Spleen (tissue), 11 donors: ENCODE results near the gene PLA2G6. TPM values are rescaled to one million over a fixed set of nuclear protein-coding genes. Genes with fewer than 3 reads are reported as not detected.

Experiments used
- DNase-seq: peaks from one replicate; pipeline ENCODE4 v3.0.0-alpha.2; 2020
- H3K27ac ChIP-seq, 8 donors: fragments of 200-600 bp; sonication (generic) in 7 of 8; 1 replicate in 4 of 8; 2 replicates in 4 of 8; pipeline versions ENCODE4 v1.5.0 to v1.8.0; 2016 to 2021; ENCODE audit warnings: inconsistent platforms in 4 of 8, mild to moderate bottlenecking in 4 of 8, moderate library complexity in 1 of 8
- H3K27me3 ChIP-seq, 7 donors: fragments of 200-600 bp; sonication (generic) in 6 of 7; replicated peaks in 1 of 7; 1 replicate in 4 of 7; 2 replicates in 3 of 7; pipeline versions ENCODE4 v1.5.0 to v1.8.0; 2016 to 2021; ENCODE audit warnings: inconsistent platforms in 3 of 7, mild to moderate bottlenecking in 1 of 7
- H3K36me3 ChIP-seq, 6 donors: fragments of 200-600 bp; sonication (generic) in 5 of 6; 1 replicate in 4 of 6; 2 replicates in 2 of 6; pipeline versions ENCODE4 v1.5.0 to v1.8.0; 2016 to 2021; ENCODE audit warnings: inconsistent platforms in 2 of 6
- H3K4me1 ChIP-seq, 6 donors: fragments of 200-600 bp; sonication (generic) in 5 of 6; 1 replicate in 3 of 6; 2 replicates in 3 of 6; pipeline versions ENCODE4 v1.5.0 to v1.8.0; 2016 to 2021; ENCODE audit warnings: inconsistent platforms in 3 of 6
- H3K4me3 ChIP-seq, 8 donors: fragments of 200-600 bp; sonication (generic) in 7 of 8; 1 replicate in 4 of 8; 2 replicates in 4 of 8; pipeline versions ENCODE4 v1.5.0 to v1.8.0; 2016 to 2021; ENCODE audit warnings: inconsistent platforms in 4 of 8, mild to moderate bottlenecking in 4 of 8, moderate library complexity in 2 of 8
- H3K9me3 ChIP-seq, 8 donors: fragments of 200-600 bp; sonication (generic) in 7 of 8; 1 replicate in 4 of 8; 2 replicates in 4 of 8; pipeline versions ENCODE4 v1.5.0 to v1.8.0; 2016 to 2021; ENCODE audit warnings: inconsistent platforms in 4 of 8
- CTCF ChIP-seq, 11 experiments: fragments of 200-600 bp in 7 of 11; fragments of 450-650 bp in 4 of 11; sonication (generic) in 4 of 11; IDR thresholded peaks in 8 of 11; conservative IDR thresholded peaks in 3 of 11; 1 replicate in 7 of 11; 2 replicates in 4 of 11; pipeline versions ENCODE4 v1.4.0 to v1.8.0; 2016 to 2021; ENCODE audit warnings: antibody characterized with exemption in 11 of 11, inconsistent platforms in 4 of 11, mild to moderate bottlenecking in 1 of 11
- POLR2A ChIP-seq, 3 donors: fragments of 450-650 bp; IDR thresholded peaks; one replicate each; pipeline ENCODE4 v1.5.1; 2017; ENCODE audit warnings: antibody characterized with exemption in 3 of 3, mild to moderate bottlenecking in 1 of 3
- POLR2AphosphoS5 ChIP-seq, 3 donors: sonication (generic); formaldehyde crosslinking; IDR thresholded peaks; one replicate each; pipeline ENCODE4 v1.5.1; 2017; ENCODE audit warnings: antibody characterized with exemption in 3 of 3
- WGBS, 5 donors: extraction: QIAGEN DNeasy Blood & Tissue Kit in 3 of 5; methylation state at CpG; one replicate each; pipeline versions ENCODE4 v1.1.5 to v1.1.7; 2013 to 2018; 5-methylcytosine and 5-hydroxymethylcytosine counted together
- intact Hi-C: fragments of 100-400 bp; cut with DNase I; formaldehyde crosslinking; loops from one replicate; pipeline ENCODE4 v1.15.0; 2023; ENCODE audit warnings: low total_unique reads
- polyA plus RNA-seq, 3 donors: library from polyadenylated mRNA; stranded (reverse); fragments of 200-250 nt; gene quantifications; one replicate each; pipeline ENCODE4 v1.2.1, GENCODE V29; 2013
- total RNA-seq, 7 donors: library from RNA; depleted of rRNA in 3 of 7; stranded (reverse); fragments of >200 nt in 3 of 7; fragmentation: NEBNext Ultra II Directional in 4 of 7; extraction: Animal tissue kit (Norgen Biotek cat#: 25700) in 4 of 7; gene quantifications; one replicate each; pipeline versions ENCODE4 v1.1.0 to v1.2.1, GENCODE V29; 2016 to 2021
- donor health status: healthy with polysubstance abuse.
- donor health status: DM: no; HTN: no; CAD: no; lungs with moderate emphysema.
- donor health status: DM: no; HTN: no; CAD: no.
- donor health status: Bipolar disorder and iron deficiency.
- donor health status: healthy.
- donor health status: DM: no; HTN: no; CAD: no.
- donor health status: DM: yes; HTN: yes; CAD: no.

Gene PLA2G6
- total and polyA plus RNA-seq, 10 donors: 18.1 to 60.9 (median 55.8) TPM

- no peak overlapping the region for H3K27ac ChIP-seq
- H3K4me1 ChIP-seq: peaks cover 0 to 12% (median 0%) of the 10 kb centered on the region in 6 donors
- no peaks in the 10 kb centered on the region for H3K9me3 ChIP-seq
- H3K36me3 ChIP-seq: peaks cover 0 to 97% (median 35%) of the 10 kb centered on the region in 6 donors
- no peak for TF ChIP-seq CTCF (IDR thresholded peaks at IDR 0.05 in 8 of 11, conservative IDR thresholded peaks at IDR 0.05 in 3 of 11)
- no peak for TF ChIP-seq POLR2A (IDR thresholded peaks at IDR 0.05)
- TF ChIP-seq POLR2AphosphoS5 (IDR thresholded peaks at IDR 0.05): no peak
- WGBS, 5 donors: 93 to 100% (median 98%) methylated on average over 3 to 4 of the region's 4 CpGs
- DNase-seq: peak; percentile 32
- no peaks in the 10 kb centered on the region for H3K27me3 ChIP-seq
- no peak overlapping the region for H3K4me3 ChIP-seq
- intact Hi-C loops: no loop called here
Observed at GRCh38 chr22:38133331-38133730, 48.3 kb downstream of the PLA2G6 start.

GRCh38 chr22:38132794-38133193 lies 48.8 kb downstream of the PLA2G6 start:
- intact Hi-C loops: no loop called here
- Histone ChIP-seq H3K9me3 (no peaks in the 10 kb centered on the region), H3K36me3 (peaks cover 0 to 97% (median 34%) of the 10 kb centered on the region in 6 donors), H3K27ac (no peak overlapping the region), H3K27me3 (no peaks in the 10 kb centered on the region), H3K4me1 (peaks cover 0 to 12% (median 0%) of the 10 kb centered on the region in 6 donors), H3K4me3 (no peak overlapping the region)
- 95 to 97% (median 96%) methylated on average over 18 to 28 of the region's 28 CpGs for WGBS, 5 donors
- no peak for TF ChIP-seq CTCF (IDR thresholded peaks at IDR 0.05 in 8 of 11, conservative IDR thresholded peaks at IDR 0.05 in 3 of 11)
- TF ChIP-seq POLR2AphosphoS5 (IDR thresholded peaks at IDR 0.05): no peak
- no peak for TF ChIP-seq POLR2A (IDR thresholded peaks at IDR 0.05)
- DNase-seq: peak; percentile 62

- peaks cover 0 to 97% (median 34%) of the 10 kb centered on the region in 6 donors for H3K36me3 ChIP-seq
- TF ChIP-seq CTCF (IDR thresholded peaks at IDR 0.05 in 8 of 11, conservative IDR thresholded peaks at IDR 0.05 in 3 of 11): no peak
- H3K4me3 ChIP-seq: no peak overlapping the region
- no peaks in the 10 kb centered on the region for H3K27me3 ChIP-seq
- 94 to 97% (median 94%) methylated on average over 7 of the region's 7 CpGs for WGBS, 5 donors
- intact Hi-C loops: no loop called here
- no peaks in the 10 kb centered on the region for H3K9me3 ChIP-seq
- peak; percentile 65 for DNase-seq
- peaks cover 0 to 12% (median 0%) of the 10 kb centered on the region in 6 donors for H3K4me1 ChIP-seq
- peak overlapping the region in 1 of 8 donors; percentile 26 for H3K27ac ChIP-seq
Observed at GRCh38 chr22:38132136-38132535, 49.5 kb downstream of the PLA2G6 start.

- Histone ChIP-seq H3K9me3 (no peaks in the 10 kb centered on the region), H3K27ac (peak overlapping the region in 2 of 8 donors; percentile 26), H3K4me1 (peaks cover 0 to 12% (median 0%) of the 10 kb centered on the region in 6 donors), H3K36me3 (peaks cover 0 to 100% (median 34%) of the 10 kb centered on the region in 6 donors), H3K27me3 (no peaks in the 10 kb centered on the region), H3K4me3 (no peak overlapping the region)
- intact Hi-C loops: no loop called here
- 60 to 82% (median 66%) methylated on average over 2 of the region's 2 CpGs for WGBS, 5 donors
- no peak for DNase-seq
- TF ChIP-seq POLR2AphosphoS5 (IDR thresholded peaks at IDR 0.05) (no peak), POLR2A (IDR thresholded peaks at IDR 0.05) (no peak), CTCF (IDR thresholded peaks at IDR 0.05 in 8 of 11, conservative IDR thresholded peaks at IDR 0.05 in 3 of 11) (no peak)
Observed at GRCh38 chr22:38131399-38131798, 50.2 kb downstream of the PLA2G6 start.
